Osteoblast (primary cell): ENCODE results near the gene ESRRG. TPM values are rescaled to one million over a fixed set of nuclear protein-coding genes. Genes with fewer than 3 reads are reported as not detected.

Experiments
- DNase-seq: peaks from one replicate; pipeline ENCODE4 v3.0.0; 2011; ENCODE audit warnings: low spot score, mixed read lengths; ENCODE audit not compliant: insufficient read length; ENCODE audit errors: missing footprints
- H2AFZ ChIP-seq: 2 replicates; pipeline ENCODE4 v1.6.0; 2011; ENCODE audit warnings: mild to moderate bottlenecking, low read length
- H3K27ac ChIP-seq: 2 replicates; pipeline ENCODE4 v1.5.1; 2011; ENCODE audit warnings: mild to moderate bottlenecking, low read depth, low read length, moderate library complexity
- H3K27me3 ChIP-seq: 2 replicates; pipeline ENCODE4 v1.6.0; 2012; ENCODE audit warnings: mild to moderate bottlenecking, control low read depth, inconsistent platforms, low read length, moderate library complexity; ENCODE audit not compliant: insufficient read depth
- H3K36me3 ChIP-seq: 2 replicates; pipeline ENCODE4 v1.5.1; 2011; ENCODE audit warnings: mild to moderate bottlenecking, low read length, control low read depth, moderate library complexity; ENCODE audit not compliant: insufficient read depth
- H3K4me1 ChIP-seq: 2 replicates; pipeline ENCODE4 v1.5.1; 2011; ENCODE audit warnings: mild to moderate bottlenecking, low read length, control low read depth, moderate library complexity; ENCODE audit not compliant: insufficient read depth
- H3K4me2 ChIP-seq: 2 replicates; pipeline ENCODE4 v1.6.0; 2011; ENCODE audit warnings: mild to moderate bottlenecking, low read length; ENCODE audit not compliant: insufficient read depth
- H3K4me3 ChIP-seq: fragments of 200-600 bp; sonication (generic); 3 replicates; pipeline ENCODE4 v1.5.1; 2012; ENCODE audit warnings: mild to moderate bottlenecking, low read length, inconsistent platforms; ENCODE audit not compliant: insufficient read depth
- H3K79me2 ChIP-seq: 2 replicates; pipeline ENCODE4 v1.6.0; 2012; ENCODE audit warnings: mild to moderate bottlenecking, low read length, control low read depth, inconsistent platforms; ENCODE audit not compliant: insufficient read depth
- H3K9me3 ChIP-seq: 2 replicates; pipeline ENCODE4 v1.5.1; 2011; ENCODE audit warnings: low read depth, low read length, control low read depth
- H4K20me1 ChIP-seq: 2 replicates; pipeline ENCODE4 v1.6.0; 2012; ENCODE audit warnings: mild to moderate bottlenecking, low read length, control low read depth; ENCODE audit not compliant: insufficient read depth
- CTCF ChIP-seq: IDR thresholded peaks from 2 replicates; pipeline ENCODE4 v1.5.1; 2011; ENCODE audit warnings: mild to moderate bottlenecking, low read depth, low read length, moderate library complexity; ENCODE audit errors: extremely low read depth
- total RNA-seq: library from RNA; depleted of rRNA; stranded (reverse); fragments of >200 nt; gene quantifications from 2 replicates; pipeline ENCODE4 v1.2.3, GENCODE V29; 2012

ESRRG gene
- total RNA-seq, 1 donor, result not detected

- Histone ChIP-seq H3K9me3 (no peaks in the 10 kb centered on the region), H4K20me1 (no peaks in the 10 kb centered on the region), H3K4me1 (no peaks in the 10 kb centered on the region), H3K27me3 (no peaks in the 10 kb centered on the region), H2AFZ (no peak overlapping the region), H3K27ac (no peak overlapping the region), H3K36me3 (no peaks in the 10 kb centered on the region), H3K79me2 (no peaks in the 10 kb centered on the region), H3K4me3 (no peak overlapping the region), H3K4me2 (no peak overlapping the region)
- DNase-seq, result no peak
- TF ChIP-seq CTCF, result peak; percentile 33
Measured at GRCh38 chr1:216750031-216750627, 26.9 kb upstream of the ESRRG start.

GRCh38 chr1:216749232-216749631, 26.0 kb upstream of the ESRRG start:
- no peaks in the 10 kb centered on the region for H3K79me2 ChIP-seq
- no peak for DNase-seq
- no peaks in the 10 kb centered on the region for H3K27me3 ChIP-seq
- H2AFZ ChIP-seq, result no peak overlapping the region
- H4K20me1 ChIP-seq, result no peaks in the 10 kb centered on the region
- H3K27ac ChIP-seq, result no peak overlapping the region
- no peak overlapping the region for H3K4me2 ChIP-seq
- no peak overlapping the region for H3K4me3 ChIP-seq
- H3K4me1 ChIP-seq, result no peaks in the 10 kb centered on the region
- H3K36me3 ChIP-seq, result no peaks in the 10 kb centered on the region
- no peaks in the 10 kb centered on the region for H3K9me3 ChIP-seq
- no peak for TF ChIP-seq CTCF

GRCh38 chr1:216742625-216743024, 19.4 kb upstream of the ESRRG start:
- TF ChIP-seq CTCF, result peak; percentile 8
- Histone ChIP-seq H3K4me2 (no peak overlapping the region), H3K79me2 (no peaks in the 10 kb centered on the region), H3K9me3 (peaks cover 4% of the 10 kb centered on the region), H3K4me1 (no peaks in the 10 kb centered on the region), H4K20me1 (no peaks in the 10 kb centered on the region), H2AFZ (no peak overlapping the region), H3K4me3 (no peak overlapping the region), H3K27ac (no peak overlapping the region), H3K27me3 (no peaks in the 10 kb centered on the region), H3K36me3 (no peaks in the 10 kb centered on the region)
- no peak for DNase-seq

GRCh38 chr1:216740331-216740730, 17.1 kb upstream of the ESRRG start:
- Histone ChIP-seq H3K27me3 (no peaks in the 10 kb centered on the region), H3K79me2 (no peaks in the 10 kb centered on the region), H3K9me3 (peaks cover 4% of the 10 kb centered on the region), H3K4me3 (no peak overlapping the region), H3K4me2 (no peak overlapping the region), H3K36me3 (no peaks in the 10 kb centered on the region), H4K20me1 (no peaks in the 10 kb centered on the region), H2AFZ (no peak overlapping the region), H3K27ac (no peak overlapping the region), H3K4me1 (no peaks in the 10 kb centered on the region)
- no peak for TF ChIP-seq CTCF
- no peak for DNase-seq
